Mesenchymal stem cell (in vitro differentiated cells and primary cell): ENCODE results near the gene GATD1.

Experiments used
- DNase-seq: peaks from one replicate; pipeline ENCODE4 v3.0.0-alpha.2; 2013
- H2AFZ ChIP-seq: one replicate; pipeline ENCODE4 v1.6.1; 2013; ENCODE audit warnings: low read depth, mild to moderate bottlenecking, control low read depth, inconsistent platforms, low read length, moderate library complexity
- H2AK5ac ChIP-seq: 2 replicates; pipeline ENCODE4 v1.6.1; 2013; ENCODE audit warnings: low read length, moderate library complexity, mild to moderate bottlenecking, inconsistent platforms; ENCODE audit not compliant: severe bottlenecking
- H2BK120ac ChIP-seq: one replicate; pipeline ENCODE4 v1.6.1; 2013; ENCODE audit warnings: low read depth, mild to moderate bottlenecking, inconsistent platforms, low read length, moderate library complexity
- H2BK12ac ChIP-seq, 2 experiments: one replicate each; pipeline ENCODE4 v1.6.1; 2013; ENCODE audit warnings: inconsistent platforms in 2 of 2, low read length in 2 of 2, mild to moderate bottlenecking in 2 of 2, moderate library complexity in 2 of 2, control low read depth in 1 of 2
- H2BK15ac ChIP-seq: one replicate; pipeline ENCODE4 v1.6.1; 2013; ENCODE audit warnings: mild to moderate bottlenecking, low read depth, inconsistent platforms; ENCODE audit not compliant: poor library complexity, severe bottlenecking
- H2BK5ac ChIP-seq: 2 replicates; pipeline ENCODE4 v1.6.1; 2013; ENCODE audit warnings: low read depth, mild to moderate bottlenecking, low read length, control low read depth, inconsistent platforms; ENCODE audit not compliant: poor library complexity, severe bottlenecking
- H3K14ac ChIP-seq, 2 experiments: one replicate each; pipeline ENCODE4 v1.6.1; 2013; ENCODE audit warnings: inconsistent platforms in 2 of 2, low read length in 2 of 2, control low read depth in 1 of 2, mild to moderate bottlenecking in 1 of 2, moderate library complexity in 1 of 2
- H3K18ac ChIP-seq, 2 experiments: one replicate each; pipeline ENCODE4 v1.6.1; 2013; ENCODE audit warnings: inconsistent platforms in 2 of 2, low read length in 2 of 2, control low read depth in 1 of 2, low read depth in 1 of 2, mild to moderate bottlenecking in 1 of 2
- H3K23ac ChIP-seq, 2 experiments: one replicate each; pipeline ENCODE4 v1.6.1; 2013; ENCODE audit warnings: inconsistent platforms in 2 of 2, low read length in 2 of 2, mild to moderate bottlenecking in 2 of 2, moderate library complexity in 2 of 2, control low read depth in 1 of 2
- H3K27ac ChIP-seq: 2 replicates; pipeline ENCODE4 v1.5.1; 2013; ENCODE audit warnings: mild to moderate bottlenecking, moderate library complexity, low read length, control low read depth, inconsistent platforms; ENCODE audit not compliant: poor library complexity, severe bottlenecking
- H3K27me3 ChIP-seq, 2 experiments: 2 replicates each; pipeline versions ENCODE4 v1.6.1 to v1.7.0; 2013; ENCODE audit warnings: low read length in 2 of 2, mild to moderate bottlenecking in 2 of 2, moderate library complexity in 2 of 2, control low read depth in 1 of 2, inconsistent platforms in 1 of 2; ENCODE audit not compliant: control insufficient read depth in 1 of 2, insufficient read depth in 1 of 2
- H3K36me3 ChIP-seq, 2 experiments: 2 replicates each; pipeline versions ENCODE4 v1.6.1 to v1.7.0; 2013; ENCODE audit warnings: low read length in 2 of 2, control low read depth in 1 of 2, inconsistent platforms in 1 of 2, low read depth in 1 of 2, mild to moderate bottlenecking in 1 of 2; ENCODE audit not compliant: insufficient read depth in 2 of 2, control insufficient read depth in 1 of 2
- H3K4ac ChIP-seq, 2 experiments: one replicate each; pipeline ENCODE4 v1.6.1; 2013; ENCODE audit warnings: inconsistent platforms in 2 of 2, low read length in 2 of 2, mild to moderate bottlenecking in 2 of 2, moderate library complexity in 2 of 2, control low read depth in 1 of 2, low read depth in 1 of 2
- H3K4me1 ChIP-seq: 2 replicates; pipeline ENCODE4 v1.6.1; 2013; ENCODE audit warnings: low read depth, low read length, control low read depth; ENCODE audit not compliant: control insufficient read depth, insufficient read depth
- H3K4me2 ChIP-seq: 2 replicates; pipeline ENCODE4 v1.6.1; 2013; ENCODE audit warnings: low read length, mild to moderate bottlenecking, inconsistent platforms; ENCODE audit not compliant: poor library complexity, severe bottlenecking
- H3K4me3 ChIP-seq, 2 experiments: 2 replicates each; pipeline versions ENCODE4 v1.5.1 to v1.7.0; 2013; ENCODE audit warnings: low read length in 2 of 2, mild to moderate bottlenecking in 2 of 2, control low read depth in 1 of 2, low read depth in 1 of 2; ENCODE audit not compliant: insufficient read depth in 1 of 2
- H3K79me1 ChIP-seq: replicated peaks from 2 replicates; pipeline ENCODE4 v1.6.1; 2013; ENCODE audit warnings: mild to moderate bottlenecking, control low read depth, low read length, inconsistent platforms; ENCODE audit not compliant: poor library complexity, severe bottlenecking
- H3K9ac ChIP-seq: 2 replicates; pipeline ENCODE4 v1.7.0; 2013; ENCODE audit warnings: mild to moderate bottlenecking, low read length, moderate library complexity
- H3K9me3 ChIP-seq: 2 replicates; pipeline ENCODE4 v1.7.0; 2013; ENCODE audit warnings: mild to moderate bottlenecking, low read length; ENCODE audit not compliant: control insufficient read depth
- H4K8ac ChIP-seq: one replicate; pipeline ENCODE4 v1.6.1; 2013; ENCODE audit warnings: inconsistent platforms, mild to moderate bottlenecking, low read length, moderate library complexity
- H4K91ac ChIP-seq: one replicate; pipeline ENCODE4 v1.6.1; 2013; ENCODE audit warnings: mild to moderate bottlenecking, low read length, inconsistent platforms
- WGBS: methylation state at CpG from one replicate; pipeline ENCODE4 v1.1.7; 2013; ENCODE audit warnings: mixed read lengths; 5-methylcytosine and 5-hydroxymethylcytosine counted together

GATD1 gene

GRCh38 chr11:788953-789940 is 12.0 kb upstream of the GATD1 start:
- Histone ChIP-seq H3K14ac (no peak overlapping the region), H2BK5ac (no peak overlapping the region), H3K9me3 (no peaks in the 10 kb centered on the region), H3K4me2 (no peak overlapping the region), H2BK12ac (no peak overlapping the region), H2BK120ac (no peak overlapping the region), H3K36me3 (peaks cover 17 to 36% of the 10 kb centered on the region in 2 experiments), H3K4ac (peak overlapping the region in 1 of 2 experiments; percentile 30), H2AFZ (no peak overlapping the region), H2BK15ac (no peak overlapping the region), H4K91ac (no peak overlapping the region), H3K4me1 (peaks cover 16% of the 10 kb centered on the region), H4K8ac (no peak overlapping the region), H3K79me1 (peaks cover 3% of the 10 kb centered on the region), H3K27me3 (peaks cover 4 to 14% of the 10 kb centered on the region in 2 experiments), H3K23ac (no peak overlapping the region), H3K27ac (no peak overlapping the region), H3K18ac (no peak overlapping the region), H2AK5ac (no peak overlapping the region), H3K4me3 (peak overlapping the region in 1 of 2 experiments; percentile 72), H3K9ac (no peak overlapping the region)
- DNase-seq: no peak
- WGBS: 65% methylated on average over 31 of the region's 31 CpGs

DNA sequence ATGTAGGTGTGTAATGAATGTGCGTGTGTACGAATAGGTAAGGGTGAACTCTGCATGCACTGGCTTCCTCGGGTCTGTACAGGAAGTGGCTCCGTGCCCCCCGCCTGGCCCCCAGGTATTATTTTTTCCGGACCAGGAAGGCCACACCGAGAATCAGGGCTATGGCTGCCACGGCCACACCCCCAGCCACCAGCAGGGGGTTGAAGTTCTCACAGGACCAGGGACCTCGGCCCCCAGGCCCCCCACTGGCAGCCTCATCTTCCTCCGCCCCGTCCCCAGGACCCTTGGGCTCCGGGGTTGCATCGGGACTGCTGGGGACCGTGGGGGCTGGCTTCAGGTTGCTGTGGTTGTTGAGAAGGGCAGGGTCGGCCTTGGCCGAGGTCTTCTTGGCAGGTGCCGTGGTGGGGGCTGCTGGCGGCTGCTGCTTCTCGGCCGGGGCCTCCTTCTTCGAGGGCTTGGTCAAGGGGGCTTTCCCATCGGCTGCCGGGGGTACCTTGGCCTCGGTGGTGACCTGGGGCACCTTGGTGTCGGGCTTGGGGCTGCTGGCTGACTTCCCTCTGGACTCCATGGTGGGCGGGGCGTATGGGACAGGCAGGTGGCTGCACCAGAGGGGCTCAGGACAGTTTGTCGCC is 10.8 kb upstream of the GATD1 start:
- no peak overlapping the region for H3K9ac ChIP-seq

DNA sequence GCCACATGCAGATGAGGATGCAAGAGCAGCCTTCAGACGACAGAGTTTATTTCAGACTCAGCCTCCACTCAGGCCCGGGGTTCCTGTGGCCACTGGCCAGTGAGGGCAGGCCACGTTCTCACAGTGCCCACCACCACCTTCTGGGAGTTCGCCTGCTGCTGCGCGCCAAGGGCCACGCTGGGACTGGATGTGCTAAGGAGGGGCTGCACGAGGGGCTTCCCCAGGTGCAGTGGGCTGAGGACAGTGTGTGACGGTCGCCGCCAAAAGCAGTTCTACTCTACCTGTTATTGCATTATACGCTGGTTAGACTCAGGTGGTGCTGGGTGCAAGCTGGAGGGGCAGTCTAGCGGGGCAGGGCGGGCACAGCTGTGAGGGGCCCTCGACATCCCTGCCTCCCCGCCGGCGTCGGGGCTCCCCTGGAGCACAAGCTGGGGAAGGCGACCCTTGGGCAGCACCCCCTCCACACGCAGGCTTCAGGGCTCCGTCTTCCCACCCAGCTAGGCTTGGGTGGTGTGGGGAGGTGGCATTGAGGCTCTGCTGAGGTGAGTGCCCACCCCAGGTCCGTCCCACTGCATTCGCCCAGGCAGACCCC is 9.9 kb upstream of the GATD1 start:
- Histone ChIP-seq H3K4me3 (no peak overlapping the region), H4K91ac (no peak overlapping the region), H3K27ac (no peak overlapping the region), H2AK5ac (no peak overlapping the region), H3K23ac (no peak overlapping the region), H2BK120ac (no peak overlapping the region), H3K4me1 (peaks cover 25% of the 10 kb centered on the region), H3K9me3 (no peaks in the 10 kb centered on the region), H4K8ac (no peak overlapping the region), H2BK15ac (no peak overlapping the region), H2AFZ (no peak overlapping the region), H3K36me3 (peaks cover 6 to 15% of the 10 kb centered on the region in 2 experiments), H3K79me1 (no peaks in the 10 kb centered on the region), H3K27me3 (peaks cover 4 to 14% of the 10 kb centered on the region in 2 experiments), H3K4ac (peak overlapping the region in 1 of 2 experiments; percentile 35), H3K9ac (no peak overlapping the region), H3K4me2 (no peak overlapping the region), H3K14ac (no peak overlapping the region), H2BK12ac (no peak overlapping the region), H2BK5ac (no peak overlapping the region), H3K18ac (no peak overlapping the region)
- 90% methylated on average over 22 of the region's 24 CpGs for WGBS
- DNase-seq: no peak

More for the DNA sequence above, 10.8 kb upstream of the GATD1 start:
- H3K18ac ChIP-seq: no peak overlapping the region
- no peak overlapping the region for H3K4me2 ChIP-seq
- no peak overlapping the region for H2BK12ac ChIP-seq
- no peak overlapping the region for H2BK15ac ChIP-seq
- H2BK5ac ChIP-seq: no peak overlapping the region
- H3K27me3 ChIP-seq: peaks cover 4 to 14% of the 10 kb centered on the region in 2 experiments
- no peak for DNase-seq
- no peak overlapping the region for H3K23ac ChIP-seq
- H3K36me3 ChIP-seq: peaks cover 7 to 25% of the 10 kb centered on the region in 2 experiments
- no peak overlapping the region for H4K91ac ChIP-seq
- no peaks in the 10 kb centered on the region for H3K9me3 ChIP-seq
- no peak overlapping the region for H3K14ac ChIP-seq
- H3K4ac ChIP-seq: no peak overlapping the region
- H3K27ac ChIP-seq: no peak overlapping the region
- H2AFZ ChIP-seq: no peak overlapping the region
- no peak overlapping the region for H2AK5ac ChIP-seq
- no peak overlapping the region for H4K8ac ChIP-seq
- 85% methylated on average over 28 of the region's 28 CpGs for WGBS
- H3K79me1 ChIP-seq: peaks cover 3% of the 10 kb centered on the region
- H3K4me1 ChIP-seq: peaks cover 21% of the 10 kb centered on the region
- no peak overlapping the region for H3K4me3 ChIP-seq
- H2BK120ac ChIP-seq: no peak overlapping the region
